ENCODE data around the gene SNRK. TPM values are rescaled to one million over a fixed set of nuclear protein-coding genes. Genes with fewer than 3 reads are reported as not detected.

Gene SNRK
- total RNA-seq, 1 experiment from 2014 or later, result 25.4 TPM

DNA sequence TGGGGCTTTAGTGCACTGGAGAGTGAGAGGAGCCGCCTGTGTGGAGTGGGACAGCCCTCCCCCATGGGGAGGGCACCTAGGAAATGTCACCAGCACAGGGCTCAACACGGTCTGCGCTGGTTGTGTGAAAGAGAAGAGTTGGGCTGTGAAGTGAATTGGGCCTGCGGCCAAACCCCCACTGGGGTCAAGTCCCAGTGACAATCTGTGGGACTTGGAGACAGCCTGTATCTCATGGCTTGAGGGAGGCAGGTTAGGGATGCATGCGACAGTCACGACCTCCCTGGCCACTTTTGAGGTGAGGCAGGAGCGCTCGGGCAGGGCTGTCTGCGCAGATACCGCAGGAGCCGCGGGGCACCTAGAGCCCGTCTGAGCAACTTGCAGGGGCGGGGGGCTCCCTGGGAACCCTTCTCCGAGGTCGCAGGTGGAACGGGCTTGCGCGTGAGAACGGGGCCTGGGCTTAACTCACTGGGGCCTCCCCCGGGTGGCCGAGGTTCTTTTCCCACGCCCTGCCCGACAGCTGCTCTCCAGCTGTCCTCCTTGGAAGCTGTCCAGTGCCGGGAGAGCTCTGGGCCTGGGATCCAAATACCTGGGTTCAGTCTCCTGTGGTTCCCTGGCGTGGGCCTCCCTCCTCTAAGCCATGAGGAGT is 77.4 kb downstream of the SNRK start:
- ChIA-PET POLR2A (no interaction called here), CTCF (no interaction called here)
- BruUV-seq (replicated peaks), result no TSS peak

DNA sequence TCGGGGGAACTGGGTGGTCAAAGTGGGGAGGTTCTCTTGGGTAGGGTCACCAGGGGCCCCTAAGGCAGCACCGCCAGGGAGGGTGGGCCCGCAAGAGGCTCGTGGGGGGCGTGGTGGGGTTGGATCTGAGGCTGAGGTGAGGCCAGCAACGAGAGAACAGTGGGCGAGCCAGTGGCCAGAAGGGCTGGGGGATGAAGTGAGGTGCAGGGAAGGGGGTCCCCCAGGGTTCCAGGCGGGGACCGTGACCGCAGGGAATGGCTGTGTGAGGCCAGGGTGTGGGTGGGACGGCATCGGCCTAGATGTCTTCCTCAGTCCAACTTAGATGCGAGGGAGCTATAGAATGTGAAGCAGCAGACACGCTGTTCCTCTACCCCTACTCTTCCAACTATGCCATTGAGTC is 78.2 kb downstream of the SNRK start:
- no peaks in the 10 kb centered on the region for H3K9me3 ChIP-seq
- TF ChIP-seq, protein P1, sequence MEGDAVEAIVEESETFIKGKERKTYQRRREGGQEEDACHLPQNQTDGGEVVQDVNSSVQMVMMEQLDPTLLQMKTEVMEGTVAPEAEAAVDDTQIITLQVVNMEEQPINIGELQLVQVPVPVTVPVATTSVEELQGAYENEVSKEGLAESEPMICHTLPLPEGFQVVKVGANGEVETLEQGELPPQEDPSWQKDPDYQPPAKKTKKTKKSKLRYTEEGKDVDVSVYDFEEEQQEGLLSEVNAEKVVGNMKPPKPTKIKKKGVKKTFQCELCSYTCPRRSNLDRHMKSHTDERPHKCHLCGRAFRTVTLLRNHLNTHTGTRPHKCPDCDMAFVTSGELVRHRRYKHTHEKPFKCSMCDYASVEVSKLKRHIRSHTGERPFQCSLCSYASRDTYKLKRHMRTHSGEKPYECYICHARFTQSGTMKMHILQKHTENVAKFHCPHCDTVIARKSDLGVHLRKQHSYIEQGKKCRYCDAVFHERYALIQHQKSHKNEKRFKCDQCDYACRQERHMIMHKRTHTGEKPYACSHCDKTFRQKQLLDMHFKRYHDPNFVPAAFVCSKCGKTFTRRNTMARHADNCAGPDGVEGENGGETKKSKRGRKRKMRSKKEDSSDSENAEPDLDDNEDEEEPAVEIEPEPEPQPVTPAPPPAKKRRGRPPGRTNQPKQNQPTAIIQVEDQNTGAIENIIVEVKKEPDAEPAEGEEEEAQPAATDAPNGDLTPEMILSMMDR (IDR thresholded peaks at IDR 0.05; ENCODE audit: insufficient read depth in 1 of 2, low read depth in 1 of 2, low read length in 1 of 2, severe bottlenecking in 1 of 2, unreplicated experiment in 1 of 2), result no peak
- no peaks in the 10 kb centered on the region for H3K4me1 ChIP-seq
- no peak overlapping the region for H3K4me3 Mint-ChIP-seq (ENCODE audit: unreplicated experiment)
- H3K36me3 Mint-ChIP-seq (ENCODE audit: insufficient read depth, unreplicated experiment), result no peaks in the 10 kb centered on the region
- no peaks in the 10 kb centered on the region for H3K9me3 Mint-ChIP-seq (ENCODE audit: unreplicated experiment)
- no peaks in the 10 kb centered on the region; the same call in 1 of the 2 replicates for H3K36me3 ChIP-seq (ENCODE audit: control insufficient read depth, insufficient read depth, low read length)
- BruUV-seq (replicated peaks), result no TSS peak
- no peaks in the 10 kb centered on the region for H3K4me1 Mint-ChIP-seq (ENCODE audit: low read depth, unreplicated experiment)
- no peaks in the 10 kb centered on the region for H3K27me3 ChIP-seq (replicated peaks; ENCODE audit: control insufficient read depth, insufficient read depth, low read length)
- no peak overlapping the region for H3K4me3 ChIP-seq (ENCODE audit: low read depth, low read length)
- ChIA-PET CTCF (no interaction called here), POLR2A (no interaction called here)
- no peak for DNase-seq
- no peak overlapping the region for H3K27ac Mint-ChIP-seq (ENCODE audit: unreplicated experiment)
- intact Hi-C loops (cut with micrococcal nuclease; ENCODE audit: unreplicated experiment), result no loop called here
- no peaks in the 10 kb centered on the region for H3K27me3 Mint-ChIP-seq (ENCODE audit: insufficient read depth, unreplicated experiment)

More for the DNA sequence above, 77.4 kb downstream of the SNRK start:
- Histone ChIP-seq H3K27me3 (replicated peaks; ENCODE audit: control insufficient read depth, insufficient read depth, low read length) (no peaks in the 10 kb centered on the region), H3K36me3 (ENCODE audit: control insufficient read depth, insufficient read depth, low read length) (no peaks in the 10 kb centered on the region; the same call in 1 of the 2 replicates), H3K4me1 (no peaks in the 10 kb centered on the region), H3K9me3 (no peaks in the 10 kb centered on the region), H3K4me3 (ENCODE audit: low read depth, low read length) (no peak overlapping the region)
- no peaks in the 10 kb centered on the region for H3K27me3 Mint-ChIP-seq (ENCODE audit: insufficient read depth, unreplicated experiment)
- TF ChIP-seq, protein P1 (IDR thresholded peaks at IDR 0.05; ENCODE audit: insufficient read depth in 1 of 2, low read depth in 1 of 2, low read length in 1 of 2, severe bottlenecking in 1 of 2, unreplicated experiment in 1 of 2), result no peak
- H3K4me3 Mint-ChIP-seq (ENCODE audit: unreplicated experiment), result no peak overlapping the region
- intact Hi-C loops (cut with micrococcal nuclease; ENCODE audit: unreplicated experiment), result no loop called here
- H3K36me3 Mint-ChIP-seq (ENCODE audit: insufficient read depth, unreplicated experiment), result no peaks in the 10 kb centered on the region
- no peaks in the 10 kb centered on the region for H3K4me1 Mint-ChIP-seq (ENCODE audit: low read depth, unreplicated experiment)
- DNase-seq, result no peak
- peak overlapping the region; percentile 13 for H3K27ac Mint-ChIP-seq (ENCODE audit: unreplicated experiment)
- H3K9me3 Mint-ChIP-seq (ENCODE audit: unreplicated experiment), result no peaks in the 10 kb centered on the region

DNA sequence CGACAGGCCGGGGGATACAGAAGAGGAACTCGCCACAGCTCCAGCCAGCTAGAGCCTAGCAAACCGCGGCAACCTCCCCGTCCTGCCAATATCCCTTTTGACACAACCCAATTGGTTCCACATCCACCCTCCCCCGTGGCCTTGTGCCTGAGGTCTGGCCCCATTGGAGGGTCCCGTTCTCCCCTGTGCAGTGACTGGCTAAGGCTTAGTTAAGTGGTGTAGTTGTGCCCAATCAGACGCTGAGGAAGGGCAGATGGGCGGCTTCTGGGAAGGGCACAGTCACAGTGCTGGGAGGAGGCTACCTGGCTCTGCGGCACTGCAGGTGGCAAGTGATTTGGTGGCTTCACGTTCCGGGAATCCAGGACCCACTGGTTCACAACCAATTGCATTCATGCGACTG is 78.6 kb downstream of the SNRK start:
- Mint-ChIP-seq H3K27me3 (ENCODE audit: insufficient read depth, unreplicated experiment) (no peaks in the 10 kb centered on the region), H3K27ac (ENCODE audit: unreplicated experiment) (no peak overlapping the region), H3K4me1 (ENCODE audit: low read depth, unreplicated experiment) (no peaks in the 10 kb centered on the region), H3K36me3 (ENCODE audit: insufficient read depth, unreplicated experiment) (no peaks in the 10 kb centered on the region), H3K9me3 (ENCODE audit: unreplicated experiment) (no peaks in the 10 kb centered on the region), H3K4me3 (ENCODE audit: unreplicated experiment) (no peak overlapping the region)
- ChIA-PET CTCF (no interaction called here), POLR2A (no interaction called here)
- Histone ChIP-seq H3K27me3 (replicated peaks; ENCODE audit: control insufficient read depth, insufficient read depth, low read length) (no peaks in the 10 kb centered on the region), H3K9me3 (no peaks in the 10 kb centered on the region), H3K4me1 (no peaks in the 10 kb centered on the region), H3K36me3 (ENCODE audit: control insufficient read depth, insufficient read depth, low read length) (no peaks in the 10 kb centered on the region; the same call in 1 of the 2 replicates), H3K4me3 (ENCODE audit: low read depth, low read length) (no peak overlapping the region)
- BruUV-seq (replicated peaks), result no TSS peak
- intact Hi-C loops (cut with micrococcal nuclease; ENCODE audit: unreplicated experiment), result no loop called here
- no peak for DNase-seq
- TF ChIP-seq, protein P1 (IDR thresholded peaks at IDR 0.05; ENCODE audit: insufficient read depth in 1 of 2, low read depth in 1 of 2, low read length in 1 of 2, severe bottlenecking in 1 of 2, unreplicated experiment in 1 of 2), result no peak

Measured in Caco-2 (cell line).